CMK (cell line): Measurements from ENCODE around the gene CHKB.
A peak's percentile ranks its signal among the peaks of the same experiment; 100 is the strongest.
"Not testable (repeated sequence)": the region's sequence is repeated elsewhere in the genome, so short reads cannot be mapped to it uniquely, and the experiment has no call there.

Experiments used
- DNase-seq: peaks from one replicate; pipeline ENCODE4 v3.0.0-alpha.2; 2010; ENCODE audit warnings: low read depth

The CHKB gene

GRCh38 chr22:50582493-50583293, at the start of gene CHKB:
Gene CHKB (minus strand): TSS chr22:50582849. CDS start chr22:50582781, 68 bp downstream.
- peak; percentile 82 for DNase-seq

- no peak for DNase-seq
Measured at GRCh38 chr22:50630376-50630775, 47.7 kb upstream of the CHKB start.

GRCh38 chr22:50628543-50629134, 46.0 kb upstream of the CHKB start:
- no peak for DNase-seq

GRCh38 chr22:50627642-50628542, 45.2 kb upstream of the CHKB start, which contains the start of gene ARSA:
Gene ARSA (minus strand): TSS chr22:50628152. CDS start chr22:50627779, 373 bp downstream.
- DNase-seq: peak; percentile 62

GRCh38 chr22:50626850-50627641, 44.4 kb upstream of the CHKB start:
- no peak for DNase-seq

- no peak for DNase-seq
Measured at GRCh38 chr22:50626314-50626849, 43.7 kb upstream of the CHKB start.

- DNase-seq: no peak
Measured at GRCh38 chr22:50625568-50626313, 43.1 kb upstream of the CHKB start.

- no peak for DNase-seq
Measured at GRCh38 chr22:50625131-50625567, 42.5 kb upstream of the CHKB start.

GRCh38 chr22:50624347-50625130, 41.9 kb upstream of the CHKB start:
- no peak for DNase-seq

- no peak for DNase-seq
Measured at GRCh38 chr22:50622723-50623327, 40.2 kb upstream of the CHKB start.

- no peak for DNase-seq
Measured at GRCh38 chr22:50621948-50622722, 39.5 kb upstream of the CHKB start.

- no peak for DNase-seq
Measured at GRCh38 chr22:50621356-50621880, 38.8 kb upstream of the CHKB start.

GRCh38 chr22:50620593-50621355, 38.1 kb upstream of the CHKB start:
- DNase-seq: no peak

GRCh38 chr22:50614296-50614695, 31.6 kb upstream of the CHKB start:
- not testable (repeated sequence) for DNase-seq

- DNase-seq: no peak
Measured at GRCh38 chr22:50613291-50613981, 30.8 kb upstream of the CHKB start.

- no peak for DNase-seq
Measured at GRCh38 chr22:50612528-50613221, 30.0 kb upstream of the CHKB start.
